HG02571 (cell line): ENCODE measurements around the gene CHCHD6.

ENCODE experiments used
- ATAC-seq: cut with Tn5 transposase; IDR thresholded peaks from one replicate; pipeline ENCODE4 v1.9.1; 2021; ENCODE audit warnings: mild to moderate bottlenecking, moderate library complexity; ENCODE audit not compliant: unreplicated experiment

Gene CHCHD6

DNA sequence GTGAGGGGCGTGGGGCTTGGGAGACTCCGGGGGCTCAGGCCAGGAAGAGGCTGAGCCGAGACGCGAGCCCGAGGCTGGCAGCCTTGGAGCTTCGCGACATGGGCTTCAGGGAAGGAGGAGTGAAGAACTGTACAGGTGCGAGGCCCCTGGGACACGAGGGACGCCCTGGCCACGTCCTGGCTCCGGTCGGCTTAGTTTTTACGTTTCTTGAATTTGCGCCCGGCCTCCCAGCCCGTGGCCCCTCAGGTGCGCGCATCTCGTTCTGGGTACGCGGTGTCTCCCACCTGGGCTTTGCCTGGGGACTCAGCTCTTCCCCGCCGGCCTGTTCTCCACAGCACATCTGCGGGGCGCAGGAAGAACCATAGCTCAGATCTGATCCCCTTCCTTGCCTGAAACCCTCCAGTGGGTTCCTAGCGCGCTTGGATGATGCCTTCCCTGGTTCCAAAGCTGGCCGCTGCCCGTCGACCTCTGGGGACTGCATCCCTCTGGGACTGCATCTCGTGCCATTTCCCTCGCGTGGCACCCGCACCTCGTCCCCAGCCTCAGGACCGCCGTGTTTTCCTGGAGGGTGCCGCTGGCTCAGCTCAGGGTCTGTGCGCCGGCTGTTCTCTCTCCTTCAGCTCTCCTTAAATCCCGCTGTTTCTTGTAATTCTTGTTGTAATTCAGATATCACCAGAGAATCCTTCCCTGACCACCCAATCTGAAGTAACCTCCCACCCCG, 614 bp downstream of the CHCHD6 start:
- peak; percentile 7 for ATAC-seq

- no peak for ATAC-seq
These were observed 2.6 kb downstream of the CHCHD6 start for GRCh38 chr3:126706631-126707030.

DNA sequence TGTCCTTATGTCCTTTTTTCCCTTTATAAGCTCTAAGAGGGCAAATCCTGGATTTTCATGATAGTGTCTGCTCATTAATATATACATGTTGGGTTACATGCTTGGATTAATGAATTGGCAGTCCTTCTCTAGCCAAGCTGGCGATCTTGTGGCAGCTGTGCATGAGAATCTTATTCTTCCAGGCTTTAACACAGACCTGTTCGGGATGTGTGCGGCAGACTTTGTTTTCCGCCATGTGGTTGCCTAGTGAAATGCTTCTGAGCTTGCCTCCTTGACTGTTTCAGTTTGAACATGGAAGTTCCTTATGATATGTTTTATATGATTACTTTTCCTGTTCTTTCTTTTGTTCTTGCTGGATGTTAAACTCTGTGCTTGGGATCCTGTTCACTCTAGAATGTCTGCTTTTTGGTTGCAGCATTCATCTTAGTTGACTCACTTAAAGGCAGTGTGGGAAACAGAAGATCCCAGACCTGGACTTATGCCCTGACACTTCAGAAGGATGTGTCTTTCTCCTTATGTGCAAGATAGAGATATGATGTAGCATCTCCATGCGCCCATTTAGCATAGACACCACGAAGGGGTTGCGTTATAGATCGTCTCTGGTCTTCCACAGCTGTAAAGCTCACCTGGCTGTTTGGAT, 7.2 kb downstream of the CHCHD6 start:
- ATAC-seq = no peak

GRCh38 chr3:126713199-126713598, 9.2 kb downstream of the CHCHD6 start:
- ATAC-seq = no peak

- no peak for ATAC-seq
These were observed 10.3 kb downstream of the CHCHD6 start for GRCh38 chr3:126714276-126714900.

DNA sequence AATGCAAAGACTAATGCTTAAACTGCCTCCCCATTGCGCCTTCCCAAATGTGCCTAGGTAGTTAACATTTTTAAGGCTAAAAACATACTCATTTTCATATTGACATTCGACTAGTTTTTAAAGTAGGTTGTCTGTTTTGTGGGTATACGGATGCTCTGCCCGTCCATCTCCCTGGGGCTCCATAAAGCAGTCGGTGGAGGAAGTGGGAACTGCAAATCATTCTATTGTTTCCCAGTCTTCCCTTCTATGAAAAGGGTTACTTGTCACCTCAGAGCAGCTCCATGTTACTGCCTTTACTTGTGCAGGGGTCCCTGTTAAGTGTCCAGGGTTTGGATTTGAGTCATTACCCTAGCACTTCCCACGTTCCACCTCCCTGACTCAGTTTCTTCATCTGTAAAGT, 10.9 kb downstream of the CHCHD6 start:
- ATAC-seq = no peak

GRCh38 chr3:126715432-126715831, 11.4 kb downstream of the CHCHD6 start:
- no peak for ATAC-seq

GRCh38 chr3:126716057-126716456, 12.0 kb downstream of the CHCHD6 start:
- no peak for ATAC-seq

- no peak for ATAC-seq
These were observed 14.8 kb downstream of the CHCHD6 start for GRCh38 chr3:126718561-126719445.

- ATAC-seq = no peak
These were observed 16.6 kb downstream of the CHCHD6 start for GRCh38 chr3:126720596-126720995.

DNA sequence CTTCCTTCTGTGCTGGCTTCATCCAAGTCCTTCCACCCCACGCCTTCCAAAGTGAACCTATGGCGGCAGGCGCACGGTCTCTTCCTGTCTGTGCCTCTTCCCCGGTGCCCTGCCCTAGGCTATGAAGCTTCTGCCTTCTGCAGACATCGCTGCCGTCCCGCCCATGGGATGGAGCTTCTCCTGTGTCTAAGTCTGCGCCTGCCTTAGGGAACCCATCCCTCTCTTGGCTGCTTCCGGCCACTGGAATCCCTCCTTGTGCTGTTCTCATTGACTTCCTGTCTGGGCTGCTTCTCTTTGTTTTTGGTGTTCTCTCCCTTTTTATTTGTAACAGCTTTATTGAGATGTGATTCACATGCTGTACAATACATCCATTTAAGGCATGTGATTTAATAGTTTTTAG, 17.2 kb downstream of the CHCHD6 start:
- ATAC-seq = no peak

DNA sequence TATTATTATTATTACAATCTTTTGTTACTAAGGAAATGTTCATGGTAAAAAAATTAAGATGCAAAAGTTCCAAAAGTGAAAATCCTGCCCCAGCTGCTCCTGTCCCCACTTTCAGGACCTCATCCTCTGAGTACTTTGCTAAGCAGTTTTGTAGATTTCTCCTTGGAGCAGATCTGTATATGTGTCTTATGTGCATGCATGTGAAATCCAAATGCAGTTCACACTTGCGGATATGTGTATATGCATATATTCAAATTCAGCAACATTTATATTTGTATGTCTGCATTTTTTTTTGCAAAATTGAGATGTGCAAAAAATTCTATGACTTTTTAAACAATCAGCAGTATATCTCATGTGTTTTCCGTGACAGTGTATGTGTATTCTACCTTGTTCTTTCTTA, 19.2 kb downstream of the CHCHD6 start:
- ATAC-seq = no peak

DNA sequence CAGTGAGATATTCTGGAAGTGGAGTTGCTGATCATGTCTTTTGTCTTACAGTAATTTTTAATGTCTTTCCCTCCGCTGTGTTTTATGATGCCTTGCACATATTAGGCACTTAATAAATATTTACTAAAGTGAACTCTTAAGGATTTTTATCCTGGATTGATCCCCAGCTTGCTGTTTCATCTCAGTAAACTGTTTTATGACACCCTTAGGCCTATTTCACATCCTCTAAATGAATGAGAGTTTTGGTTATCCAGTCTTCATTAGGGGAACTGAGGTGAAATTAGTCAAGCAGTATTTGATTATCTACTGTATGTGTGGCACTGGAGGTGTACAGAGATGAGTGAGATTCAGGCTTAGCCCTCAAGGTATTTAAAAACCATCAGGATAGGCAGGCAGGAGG, 19.8 kb downstream of the CHCHD6 start:
- ATAC-seq = no peak

DNA sequence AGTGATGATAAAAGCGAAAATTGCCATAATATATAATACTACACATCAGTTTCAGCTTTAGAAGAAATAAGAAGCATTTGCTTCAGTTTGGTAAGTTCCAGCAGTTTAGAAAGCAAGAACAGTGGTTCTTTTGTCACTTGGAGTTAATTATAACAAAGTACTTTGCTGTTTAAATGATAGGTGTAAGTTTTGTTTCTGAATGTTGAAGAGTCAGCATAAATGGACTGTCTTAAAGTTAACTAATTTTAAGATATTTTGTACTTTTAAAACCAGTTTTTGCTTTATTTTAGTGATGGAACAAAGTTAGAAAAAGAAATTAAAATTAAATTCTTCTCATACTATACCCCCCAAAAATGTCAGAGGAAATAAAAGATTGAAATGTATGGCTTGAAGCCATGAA, 24.6 kb downstream of the CHCHD6 start:
- no peak for ATAC-seq

- ATAC-seq = no peak
These were observed 26.3 kb downstream of the CHCHD6 start for GRCh38 chr3:126730376-126730775.

DNA sequence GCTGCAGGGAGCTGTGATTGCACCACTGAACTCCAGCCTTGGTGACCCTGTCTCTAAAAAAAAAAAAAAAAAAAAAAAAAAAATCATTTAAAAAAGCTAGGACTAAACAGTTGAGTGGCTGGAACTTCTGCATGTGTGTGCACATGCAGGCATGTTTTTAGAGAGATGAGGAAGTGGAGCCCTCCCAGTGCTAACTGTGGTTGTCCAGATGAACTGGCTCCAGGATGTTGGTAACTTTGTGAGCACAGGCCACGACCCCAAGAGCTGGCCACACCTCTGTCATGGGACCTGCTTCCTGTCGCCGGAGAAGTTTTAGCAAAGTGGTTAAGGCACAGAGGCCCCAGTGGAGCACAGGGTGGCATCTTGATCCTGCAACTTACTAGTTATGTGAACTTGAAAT, 27.0 kb downstream of the CHCHD6 start:
- no peak for ATAC-seq

DNA sequence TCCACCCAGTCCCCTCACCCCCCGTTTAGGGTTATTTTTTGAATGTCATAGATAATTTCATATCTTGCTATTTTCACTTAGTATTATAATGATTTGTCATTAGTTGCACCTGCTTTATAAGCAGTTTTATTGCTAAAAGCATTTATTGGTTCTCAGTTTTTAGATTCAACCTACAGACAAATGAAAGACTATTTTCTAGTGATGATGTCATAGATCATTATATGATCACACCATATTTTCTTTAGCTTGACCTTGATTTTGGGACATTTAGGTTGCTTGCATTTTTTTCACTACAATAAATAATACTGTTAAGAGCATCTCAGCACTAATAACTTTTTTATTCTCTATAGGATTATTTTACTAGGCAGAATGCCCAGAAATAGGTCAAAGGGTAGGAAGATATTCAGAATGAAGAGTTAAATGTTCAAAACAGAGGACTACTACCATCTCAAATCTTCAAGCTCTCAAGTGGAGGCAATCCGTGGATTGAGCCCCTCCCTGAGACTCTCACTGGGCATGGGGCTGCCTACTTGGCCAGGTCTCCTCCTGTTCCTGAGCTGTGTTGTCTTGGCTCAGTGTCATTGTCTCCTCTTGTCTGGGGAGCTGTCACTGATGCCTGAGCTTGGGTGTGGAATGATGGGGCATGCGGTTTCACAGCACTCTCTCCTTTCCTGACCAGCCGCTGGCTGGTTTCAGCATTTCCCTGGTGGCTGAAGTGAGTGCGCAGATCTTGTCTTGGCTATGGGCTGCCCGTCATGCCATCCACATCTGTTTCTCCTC, 28.4 kb downstream of the CHCHD6 start:
- no peak for ATAC-seq

- no peak for ATAC-seq
These were observed 29.0 kb downstream of the CHCHD6 start for GRCh38 chr3:126733061-126733430.

- no peak for ATAC-seq
These were observed 30.2 kb downstream of the CHCHD6 start for GRCh38 chr3:126734106-126734723.

GRCh38 chr3:126737527-126737926, 33.5 kb downstream of the CHCHD6 start:
- no peak for ATAC-seq
